Skeletal muscle satellite cell (primary cell): ENCODE data around the gene ARL2. TPM values are rescaled to one million over a fixed set of nuclear protein-coding genes. Genes with fewer than 3 reads are reported as not detected.

Experiments
- H3K27me3 ChIP-seq: 2 replicates; pipeline ENCODE4 v1.7.0; 2013; ENCODE audit warnings: low read length; ENCODE audit not compliant: control insufficient read depth, insufficient read depth
- H3K36me3 ChIP-seq: 2 replicates; pipeline ENCODE4 v1.7.0; 2013; ENCODE audit warnings: mild to moderate bottlenecking, control low read depth, low read length; ENCODE audit not compliant: insufficient read depth
- H3K4me1 ChIP-seq: 2 replicates; pipeline ENCODE4 v1.7.0; 2013; ENCODE audit warnings: low read length; ENCODE audit not compliant: control insufficient read depth, insufficient read depth
- H3K4me2 ChIP-seq: 2 replicates; pipeline ENCODE4 v1.7.0; 2013; ENCODE audit warnings: mild to moderate bottlenecking, low read length
- H3K4me3 ChIP-seq: 2 replicates; pipeline ENCODE4 v1.7.0; 2013; ENCODE audit warnings: low read length
- H3K9ac ChIP-seq: 2 replicates; pipeline ENCODE4 v1.7.0; 2013; ENCODE audit warnings: mild to moderate bottlenecking, low read depth, low read length, moderate library complexity
- H3K9me3 ChIP-seq: replicated peaks from 2 replicates; pipeline ENCODE4 v1.7.0; 2013; ENCODE audit warnings: mild to moderate bottlenecking, control low read depth, low read length
- small RNA-seq: library from RNA; depleted of rRNA; stranded (forward); fragments of <200 nt; gene quantifications from one replicate; pipeline ENCODE3, GENCODE V24; 2012

Gene ARL2

DNA sequence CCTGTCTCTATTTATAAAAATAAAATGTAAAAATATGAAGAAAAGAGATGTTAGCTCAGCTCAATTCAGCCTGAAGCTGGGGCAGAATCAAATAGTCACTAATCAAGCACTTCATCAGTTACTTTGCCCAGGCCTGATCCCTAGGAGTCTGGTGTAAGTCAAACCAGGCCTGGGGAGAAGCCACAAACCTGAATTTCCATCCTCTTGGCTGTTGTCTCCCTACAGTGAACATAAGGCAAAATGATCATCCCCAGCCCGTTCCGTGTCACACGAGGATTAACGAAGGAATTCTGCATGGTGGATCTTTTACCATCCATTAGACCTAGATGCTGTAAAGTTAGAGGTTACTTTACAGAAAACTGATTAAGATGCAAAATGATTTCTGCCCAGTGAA, 50.9 kb downstream of the ARL2 start:
- Histone ChIP-seq H3K9me3 (no peaks in the 10 kb centered on the region), H3K4me1 (no peaks in the 10 kb centered on the region), H3K27me3 (no peaks in the 10 kb centered on the region), H3K9ac (no peak overlapping the region), H3K36me3 (no peaks in the 10 kb centered on the region), H3K4me3 (no peak overlapping the region), H3K4me2 (no peak overlapping the region)

DNA sequence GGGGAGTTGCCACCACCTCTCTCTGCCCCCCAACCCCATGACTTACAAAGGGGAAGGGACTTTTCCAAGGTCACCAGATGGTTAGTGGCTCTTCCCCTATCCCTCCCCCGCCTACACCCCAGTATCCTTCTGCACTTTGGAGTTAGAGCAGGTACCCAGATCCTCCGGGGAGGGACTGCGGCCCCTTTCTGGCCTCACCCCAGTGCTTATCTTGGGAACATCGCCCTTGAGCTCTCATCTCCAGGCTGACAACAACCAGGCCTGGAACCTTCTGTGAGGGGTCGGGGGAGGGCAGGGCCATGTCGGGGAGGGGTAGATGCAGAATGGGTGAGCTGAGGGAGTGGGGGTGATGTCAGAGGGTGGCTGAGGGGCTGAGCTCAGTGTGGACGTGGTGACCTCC, 51.9 kb downstream of the ARL2 start:
- Histone ChIP-seq H3K4me3 (no peak overlapping the region), H3K27me3 (no peaks in the 10 kb centered on the region), H3K9ac (no peak overlapping the region), H3K4me1 (no peaks in the 10 kb centered on the region), H3K36me3 (no peaks in the 10 kb centered on the region), H3K4me2 (no peak overlapping the region), H3K9me3 (no peaks in the 10 kb centered on the region)

DNA sequence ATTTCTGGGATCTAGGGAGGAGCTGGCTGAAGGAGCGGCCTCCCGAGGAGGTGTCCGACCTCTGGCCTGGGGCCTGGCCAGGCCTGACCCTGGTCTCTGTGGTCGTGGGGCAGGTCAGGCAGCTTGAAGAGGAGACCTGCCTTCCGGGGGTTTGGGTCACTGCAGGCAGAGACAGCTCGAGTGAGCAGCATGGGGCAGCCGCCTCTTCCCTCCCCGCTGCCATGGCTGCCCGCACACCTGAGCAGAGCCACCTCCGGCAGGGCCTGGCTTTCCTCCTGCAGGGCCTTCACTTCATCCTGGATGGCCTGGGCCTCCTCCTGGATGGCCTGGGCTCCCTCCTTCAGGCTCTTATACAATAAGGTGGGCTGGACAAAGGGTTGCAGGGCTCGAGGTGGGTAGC, 52.4 kb downstream of the ARL2 start:
- Histone ChIP-seq H3K4me1 (no peaks in the 10 kb centered on the region), H3K9ac (no peak overlapping the region), H3K9me3 (no peaks in the 10 kb centered on the region), H3K4me3 (no peak overlapping the region), H3K4me2 (no peak overlapping the region), H3K27me3 (no peaks in the 10 kb centered on the region), H3K36me3 (no peaks in the 10 kb centered on the region)

DNA sequence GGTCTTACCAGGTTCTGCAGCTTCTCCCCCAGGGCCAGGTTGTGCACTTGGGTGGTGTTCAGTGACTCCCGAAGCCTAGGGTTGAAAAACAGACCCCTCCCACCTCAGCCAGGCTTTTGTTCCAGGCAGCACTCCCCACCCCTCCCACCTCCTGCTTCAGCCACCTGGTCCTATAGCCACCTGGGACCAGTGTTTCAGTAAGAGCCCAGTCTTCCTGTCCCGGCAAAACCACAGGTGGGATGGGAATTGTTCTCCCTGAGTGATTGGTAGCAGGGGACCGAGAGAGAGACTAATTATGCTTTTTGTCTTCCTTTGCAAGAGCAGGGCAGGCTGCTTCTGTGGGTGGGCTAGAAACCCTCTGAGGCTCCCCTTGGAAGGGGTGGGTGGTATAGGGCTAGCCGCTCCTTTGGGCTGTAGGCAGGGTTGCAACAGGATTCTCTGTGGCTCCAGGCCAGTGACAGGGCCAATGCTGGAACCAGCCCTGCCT, 52.9 kb downstream of the ARL2 start:
- Histone ChIP-seq H3K9me3 (no peaks in the 10 kb centered on the region), H3K27me3 (no peaks in the 10 kb centered on the region), H3K4me2 (no peak overlapping the region), H3K4me1 (no peaks in the 10 kb centered on the region), H3K9ac (no peak overlapping the region), H3K4me3 (no peak overlapping the region), H3K36me3 (no peaks in the 10 kb centered on the region)

DNA sequence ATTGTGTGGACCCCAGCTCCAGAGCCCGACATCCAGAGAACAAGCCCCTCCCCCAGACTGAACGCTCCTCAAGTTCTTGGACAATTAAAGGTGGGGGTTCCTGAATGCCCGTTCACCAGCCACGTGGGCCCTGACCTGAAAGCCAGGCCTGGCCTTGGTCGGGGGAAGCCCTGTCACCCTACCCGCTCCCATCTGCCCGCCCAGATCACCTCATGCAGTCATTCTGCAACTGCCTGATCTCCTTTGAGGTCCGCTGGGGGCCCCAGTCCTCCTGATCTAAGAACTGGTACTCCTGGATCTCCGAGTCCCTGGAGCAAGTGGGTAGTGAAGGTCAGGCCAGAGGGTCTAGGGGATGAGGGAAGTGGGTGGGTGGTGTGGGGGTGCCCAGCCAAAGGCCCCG, 53.5 kb downstream of the ARL2 start:
- Histone ChIP-seq H3K27me3 (no peaks in the 10 kb centered on the region), H3K4me3 (no peak overlapping the region), H3K4me2 (no peak overlapping the region), H3K4me1 (no peaks in the 10 kb centered on the region), H3K9me3 (no peaks in the 10 kb centered on the region), H3K9ac (no peak overlapping the region), H3K36me3 (no peaks in the 10 kb centered on the region)

DNA sequence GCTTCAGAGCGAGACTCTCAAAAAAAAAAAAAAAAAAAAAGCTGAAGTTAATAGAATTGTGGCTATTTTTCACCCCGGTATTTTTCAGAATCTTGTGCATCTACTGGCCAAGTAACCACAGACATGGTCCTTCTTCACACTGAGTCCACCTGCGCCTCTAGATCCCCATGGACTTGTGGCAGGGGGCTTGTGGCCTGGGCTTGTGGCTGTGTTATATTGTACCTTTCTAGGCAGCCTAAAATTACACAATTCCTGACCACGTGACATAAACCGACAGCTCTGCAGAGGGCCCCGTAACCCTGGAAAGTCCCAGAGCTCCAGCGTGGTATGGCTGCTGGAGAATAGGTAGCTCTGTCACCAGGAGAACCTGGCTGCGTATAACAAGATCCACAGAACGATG, 55.3 kb downstream of the ARL2 start:
- Histone ChIP-seq H3K4me2 (no peak overlapping the region), H3K4me1 (no peaks in the 10 kb centered on the region), H3K9ac (no peak overlapping the region), H3K27me3 (no peaks in the 10 kb centered on the region), H3K36me3 (no peaks in the 10 kb centered on the region), H3K4me3 (no peak overlapping the region), H3K9me3 (no peaks in the 10 kb centered on the region)

Small RNA genes within 50 kb of the gene (small RNA-seq; reads per million reads assigned to genes)
- not detected for gene MIR6879
- not detected for gene SNX15
